H1 (cell line): Measurements from ENCODE around the gene ZMIZ1. TPM values are rescaled to one million over a fixed set of nuclear protein-coding genes. Genes with fewer than 3 reads are reported as not detected.

Source experiments
- CTCF ChIA-PET: fragments of 300-600 bp; sonication (Branson Sonifier 250); formaldehyde crosslinking; loops from one replicate; lab custom pipeline; 2021; ENCODE audit not compliant: partially characterized antibody; lab: Charles Lee
- POLR2A ChIA-PET: fragments of 300-600 bp; sonication (Branson Sonifier 250); formaldehyde crosslinking; loops from one replicate; lab custom pipeline; 2021; ENCODE audit warnings: inconsistent platforms; ENCODE audit not compliant: partially characterized antibody; lab: Charles Lee
- DNase-seq, 2 experiments: peaks; one replicate each; pipeline versions ENCODE4 v3.0.0 to v3.0.0-alpha.2; 2010 to 2022; ENCODE audit warnings: low spot score in 2 of 2, low read depth in 1 of 2, mixed read lengths in 1 of 2
- FAIRE-seq: peaks from 2 replicates; lab custom pipeline; 2011; peaks lifted over from hg19 to GRCh38; lab: Jason Lieb, UNC
- H2AFZ ChIP-seq: 2 replicates; pipeline ENCODE4 v1.8.1; 2012; ENCODE audit warnings: low read length, inconsistent platforms
- H2AK5ac ChIP-seq: 2 replicates; pipeline ENCODE4 v1.6.1; 2013; ENCODE audit warnings: low read depth, low read length
- H2BK120ac ChIP-seq: replicated peaks from 2 replicates; pipeline ENCODE3; 2013; ENCODE audit warnings: low read depth, low read length, inconsistent platforms
- H2BK12ac ChIP-seq: 2 replicates; pipeline ENCODE4 v1.6.1; 2013; ENCODE audit warnings: low read depth, low read length
- H2BK15ac ChIP-seq: 2 replicates; pipeline ENCODE4 v1.6.1; 2013; ENCODE audit warnings: low read length
- H2BK20ac ChIP-seq: 2 replicates; pipeline ENCODE4 v1.6.1; 2013; ENCODE audit warnings: low read length
- H2BK5ac ChIP-seq: 2 replicates; pipeline ENCODE4 v1.6.1; 2013; ENCODE audit warnings: low read depth, low read length
- H3K14ac ChIP-seq: 2 replicates; pipeline ENCODE4 v1.6.1; 2013; ENCODE audit warnings: inconsistent platforms; ENCODE audit not compliant: insufficient read length
- H3K18ac ChIP-seq: 2 replicates; pipeline ENCODE4 v1.6.1; 2013; ENCODE audit warnings: low read length; ENCODE audit errors: extremely low read depth
- H3K23ac ChIP-seq: 2 replicates; pipeline ENCODE4 v1.6.1; 2013; ENCODE audit warnings: inconsistent platforms; ENCODE audit not compliant: insufficient read length
- H3K23me2 ChIP-seq: 2 replicates; pipeline ENCODE4 v1.6.1; 2013; ENCODE audit warnings: low read depth, low read length
- H3K27ac ChIP-seq: 2 replicates; pipeline ENCODE4 v1.6.1; 2011; ENCODE audit warnings: low read depth, low read length, inconsistent platforms
- H3K27me3 ChIP-seq, 4 experiments: replicated peaks in 1 of 4; 1 replicate in 1 of 4; 2 replicates in 3 of 4; pipeline versions ENCODE4 v1.6.1 to v1.8.1; 2011 to 2013; ENCODE audit warnings: low read length in 3 of 4, mild to moderate bottlenecking in 3 of 4, inconsistent platforms in 2 of 4, mixed read lengths in 2 of 4, moderate library complexity in 1 of 4; ENCODE audit not compliant: control insufficient read depth in 3 of 4, insufficient read depth in 3 of 4; ENCODE audit errors: extremely low read depth in 1 of 4
- H3K36me3 ChIP-seq, 4 experiments: 2 replicates each; pipeline versions ENCODE4 v1.6.1 to v1.8.1; 2011 to 2013; ENCODE audit warnings: mild to moderate bottlenecking in 4 of 4, low read length in 3 of 4, moderate library complexity in 2 of 4, control low read depth in 1 of 4, inconsistent platforms in 1 of 4; ENCODE audit not compliant: insufficient read depth in 4 of 4, control insufficient read depth in 2 of 4
- H3K4ac ChIP-seq: replicated peaks from 2 replicates; pipeline ENCODE3; 2013; ENCODE audit warnings: low read length, low read depth, mixed read lengths, inconsistent platforms; ENCODE audit not compliant: insufficient read length
- H3K4me1 ChIP-seq, 4 experiments: replicated peaks in 1 of 4; 1 replicate in 1 of 4; 2 replicates in 3 of 4; pipeline versions ENCODE4 v1.6.1 to v1.8.1; 2011 to 2013; ENCODE audit warnings: low read length in 3 of 4, inconsistent platforms in 2 of 4, mixed read lengths in 1 of 4; ENCODE audit not compliant: insufficient read depth in 4 of 4, control insufficient read depth in 3 of 4
- H3K4me2 ChIP-seq, 2 experiments: 2 replicates each; pipeline versions ENCODE4 v1.6.1 to v1.8.1; 2011 to 2013; ENCODE audit warnings: low read depth in 2 of 2, low read length in 2 of 2, control low read depth in 1 of 2, inconsistent platforms in 1 of 2, mild to moderate bottlenecking in 1 of 2; ENCODE audit not compliant: insufficient read depth in 1 of 2
- H3K4me3 ChIP-seq, 4 experiments: fragments of 200-600, 300-600 bp in 1 of 4; sonication (generic), shearing (Covaris generic), sonication (Bioruptor Twin) in 1 of 4; 2 replicates each; pipeline versions ENCODE4 v1.5.1 to v1.8.1; 2011 to 2016; ENCODE audit warnings: low read length in 4 of 4, low read depth in 3 of 4, control low read depth in 2 of 4, inconsistent platforms in 2 of 4, mild to moderate bottlenecking in 2 of 4, mixed read lengths in 1 of 4, moderate library complexity in 1 of 4; ENCODE audit not compliant: insufficient read depth in 2 of 4; ENCODE audit errors: extremely low read depth in 1 of 4
- H3K56ac ChIP-seq: replicated peaks from 2 replicates; pipeline ENCODE3; 2013; ENCODE audit warnings: low read depth, mild to moderate bottlenecking, mixed read lengths, low read length, inconsistent platforms; ENCODE audit not compliant: insufficient read length
- H3K79me1 ChIP-seq: 2 replicates; pipeline ENCODE4 v1.6.1; 2013; ENCODE audit warnings: low read depth, low read length, control low read depth
- H3K79me2 ChIP-seq, 2 experiments: 2 replicates each; pipeline versions ENCODE4 v1.6.1 to v1.8.1; 2012 to 2013; ENCODE audit warnings: low read length in 2 of 2, mild to moderate bottlenecking in 2 of 2, inconsistent platforms in 1 of 2; ENCODE audit not compliant: insufficient read depth in 2 of 2, control insufficient read depth in 1 of 2
- H3K9ac ChIP-seq, 4 experiments: replicated peaks in 1 of 4; 1 replicate in 1 of 4; 2 replicates in 3 of 4; pipeline versions ENCODE4 v1.6.1 to v1.8.1; 2011 to 2013; ENCODE audit warnings: low read depth in 3 of 4, low read length in 3 of 4, control low read depth in 2 of 4, mild to moderate bottlenecking in 2 of 4, moderate library complexity in 2 of 4, inconsistent platforms in 1 of 4; ENCODE audit errors: extremely low read depth in 1 of 4
- H3K9me3 ChIP-seq, 2 experiments: 2 replicates each; pipeline versions ENCODE4 v1.6.1 to v1.8.1; 2012 to 2013; ENCODE audit warnings: mild to moderate bottlenecking in 2 of 2, moderate library complexity in 2 of 2, control low read depth in 1 of 2, inconsistent platforms in 1 of 2, low read depth in 1 of 2, low read length in 1 of 2, mixed read lengths in 1 of 2; ENCODE audit not compliant: insufficient read depth in 2 of 2
- H4K20me1 ChIP-seq, 2 experiments: replicated peaks in 1 of 2; 2 replicates each; pipeline versions ENCODE3 to v1.8.1; 2011 to 2013; ENCODE audit warnings: inconsistent platforms in 2 of 2, low read length in 2 of 2, mild to moderate bottlenecking in 1 of 2; ENCODE audit not compliant: insufficient read depth in 2 of 2, control insufficient read depth in 1 of 2
- H4K5ac ChIP-seq: 2 replicates; pipeline ENCODE4 v1.6.1; 2013; ENCODE audit warnings: low read length, low read depth, mixed read lengths, inconsistent platforms; ENCODE audit not compliant: insufficient read length
- H4K8ac ChIP-seq: 2 replicates; pipeline ENCODE4 v1.8.0; 2013; ENCODE audit warnings: mild to moderate bottlenecking, moderate library complexity, low read length, inconsistent platforms; ENCODE audit not compliant: insufficient read depth; ENCODE audit errors: extremely low read depth
- H4K91ac ChIP-seq: replicated peaks from 2 replicates; pipeline ENCODE3; 2013; ENCODE audit warnings: low read length, mixed read lengths, inconsistent platforms; ENCODE audit not compliant: insufficient read length
- CTCF ChIP-seq, 3 experiments: IDR thresholded peaks; 1 replicate in 2 of 3; 2 replicates in 1 of 3; pipeline versions ENCODE4 v1.5.1 to v1.6.1; 2011; ENCODE audit warnings: low read length in 3 of 3, mild to moderate bottlenecking in 3 of 3, inconsistent platforms in 2 of 3, low read depth in 1 of 3, moderate library complexity in 1 of 3; ENCODE audit not compliant: insufficient read depth in 1 of 3; ENCODE audit errors: control extremely low read depth in 1 of 3
- RAD21 ChIP-seq, 2 experiments: IDR thresholded peaks in 1 of 2; conservative IDR thresholded peaks in 1 of 2; 2 replicates each; pipeline ENCODE4 v1.6.1; 2011; ENCODE audit warnings: low read depth in 2 of 2, low read length in 2 of 2, improper control_type of control experiment in 1 of 2, inconsistent platforms in 1 of 2, mild to moderate bottlenecking in 1 of 2, moderate library complexity in 1 of 2
- SIX5 ChIP-seq: IDR thresholded peaks from 2 replicates; pipeline ENCODE4 v1.6.1; 2011; ENCODE audit warnings: mild to moderate bottlenecking, low read depth, low read length
- SP4 ChIP-seq: IDR thresholded peaks from 2 replicates; pipeline ENCODE4 v1.6.1; 2012; ENCODE audit warnings: low read length, inconsistent platforms
- WGBS, 2 experiments: shearing (Covaris generic) in 1 of 2; methylation state at CpG; one replicate each; pipeline versions ENCODE4 v1.1.6 to v1.1.7; 2013 to 2015; ENCODE audit warnings: low lambda C conversion rate in 2 of 2, mixed read lengths in 2 of 2, inconsistent platforms in 1 of 2, low coverage in 1 of 2, missing lambda C conversion rate in 1 of 2; ENCODE audit not compliant: insufficient replicate concordance in 2 of 2, insufficient coverage in 1 of 2, insufficient read length in 1 of 2; ENCODE audit errors: extremely low coverage in 1 of 2, missing lambda C conversion rate in 1 of 2; 5-methylcytosine and 5-hydroxymethylcytosine counted together
- polyA plus RNA-seq, 7 experiments: library from polyadenylated mRNA; depleted of rRNA in 3 of 7; stranded (reverse) in 5 of 7; unstranded in 2 of 7; fragments of >200 nt in 5 of 7; fragments of 200-250 nt in 2 of 7; gene quantifications; 1 replicate in 5 of 7; 2 replicates in 1 of 7; 4 replicates in 1 of 7; pipeline versions ENCODE4 v1.2.1 to v1.2.3, GENCODE V29; 2011 to 2013; ENCODE audit warnings: missing spikeins in 2 of 7, mixed read lengths in 2 of 7
- total RNA-seq: library from RNA; stranded (reverse); fragmentation: NEBNext Ultra II Directional; extraction: Animal tissue kit (Norgen Biotek cat#: 25700); gene quantifications from 2 replicates; pipeline ENCODE4 v1.2.1, GENCODE V29; 2021

ZMIZ1 gene
- total and polyA plus RNA-seq, 2 of the 8 experiments (the other 6 are each of a cell fraction or from before 2014, with no cell fraction given), result 8.1 to 28.0 TPM

- H3K27me3 ChIP-seq, result peaks cover 0 to 5% (median 0%) of the 10 kb centered on the region in 4 experiments; a peak in 2 of 7 replicates
- no peaks in the 10 kb centered on the region for H3K79me2 ChIP-seq
- FAIRE-seq (no peak), DNase-seq (no peak)
- 0 out of 2 replicates have a peak overlapping the region, but pooled peaks have one; percentile 67 for H2AK5ac ChIP-seq
- 50% methylated on average over 10 of the region's 12 CpGs; no CpG with 5 or more reads in 1 of the 2 experiments for WGBS, 2 experiments
- TF ChIP-seq SP4 (no peak), CTCF (IDR thresholded peaks at IDR 0.05; ENCODE audit: control extremely low read depth in 1 of 3, insufficient read depth in 1 of 3, low read depth in 1 of 3, low read length in 3 of 3) (peak; percentile 35 to 83 (median 55)), RAD21 (IDR thresholded peaks at IDR 0.05 in 1 of 2, conservative IDR thresholded peaks at IDR 0.05 in 1 of 2; ENCODE audit: low read depth in 2 of 2, low read length in 2 of 2) (peak; percentile 51 to 66), SIX5 (no peak)
- H3K4me1 ChIP-seq, result peaks cover 0 to 35% (median 19%) of the 10 kb centered on the region in 4 experiments; a peak in 6 of 7 replicates
- no peak overlapping the region for H3K4me3 ChIP-seq
- 0 out of 2 replicates have a peak overlapping the region, but pooled peaks have one; percentile 22 for H2BK20ac ChIP-seq
- H3K9ac ChIP-seq, result no peak overlapping the region
- peak overlapping the region; percentile 5; the same call in 1 of the 2 replicates for H2BK15ac ChIP-seq
- no peak overlapping the region; a peak in 1 of 4 replicates for H3K4me2 ChIP-seq
- no peak overlapping the region for H4K91ac ChIP-seq
- 0 out of 2 replicates have a peak overlapping the region, but pooled peaks have one; percentile 38 for H3K18ac ChIP-seq
- H3K23me2 ChIP-seq, result no peaks in the 10 kb centered on the region
- CTCF ChIA-PET, result interaction anchor here (0.7 to 2.5 kb wide), 22 partner anchors 10 to 1005 kb away, joined by 3 to 10 read pairs (median 4); no protein-coding TSS in a partner anchor
- no peak overlapping the region for H4K8ac ChIP-seq
- H4K20me1 ChIP-seq, result no peaks in the 10 kb centered on the region
- H2BK5ac ChIP-seq, result peak overlapping the region; percentile 19; the same call in 1 of the 2 replicates
- no peak overlapping the region for H3K56ac ChIP-seq
- H2BK120ac ChIP-seq, result no peak overlapping the region
- no peaks in the 10 kb centered on the region for H3K36me3 ChIP-seq
- no peak overlapping the region for H3K23ac ChIP-seq
- H2BK12ac ChIP-seq, result peak overlapping the region; percentile 64; the same call in 1 of the 2 replicates
- no peak overlapping the region for H4K5ac ChIP-seq
- POLR2A ChIA-PET, result interaction anchor here (2.1 kb wide), 1 partner anchor 10 kb away, joined by 5 read pairs; no protein-coding TSS in a partner anchor
- no peak overlapping the region for H3K4ac ChIP-seq
- no peak overlapping the region for H2AFZ ChIP-seq
- H3K9me3 ChIP-seq, result no peaks in the 10 kb centered on the region
- H3K14ac ChIP-seq, result no peak overlapping the region
- H3K27ac ChIP-seq, result no peak overlapping the region
- H3K79me1 ChIP-seq, result no peaks in the 10 kb centered on the region
Observed at GRCh38 chr10:79052291-79053080, 16.3 kb upstream of the ZMIZ1 start.
